ENCODE data around the gene RUFY4. TPM values are rescaled to one million over a fixed set of nuclear protein-coding genes. Genes with fewer than 3 reads are reported as not detected.
"Not testable (repeated sequence)": the region's sequence is repeated elsewhere in the genome, so short reads cannot be mapped to it uniquely, and the experiment has no call there.

Gene RUFY4
- total RNA-seq (under 1 TPM; 0.37 to 0.39 TPM), polyA plus RNA-seq (ENCODE audit: insufficient read depth, low read depth, low replicate concordance) (0.17 TPM)
- long read RNA-seq, donor 1: 0 reads
- long read RNA-seq, donor 2: 0 reads

DNA sequence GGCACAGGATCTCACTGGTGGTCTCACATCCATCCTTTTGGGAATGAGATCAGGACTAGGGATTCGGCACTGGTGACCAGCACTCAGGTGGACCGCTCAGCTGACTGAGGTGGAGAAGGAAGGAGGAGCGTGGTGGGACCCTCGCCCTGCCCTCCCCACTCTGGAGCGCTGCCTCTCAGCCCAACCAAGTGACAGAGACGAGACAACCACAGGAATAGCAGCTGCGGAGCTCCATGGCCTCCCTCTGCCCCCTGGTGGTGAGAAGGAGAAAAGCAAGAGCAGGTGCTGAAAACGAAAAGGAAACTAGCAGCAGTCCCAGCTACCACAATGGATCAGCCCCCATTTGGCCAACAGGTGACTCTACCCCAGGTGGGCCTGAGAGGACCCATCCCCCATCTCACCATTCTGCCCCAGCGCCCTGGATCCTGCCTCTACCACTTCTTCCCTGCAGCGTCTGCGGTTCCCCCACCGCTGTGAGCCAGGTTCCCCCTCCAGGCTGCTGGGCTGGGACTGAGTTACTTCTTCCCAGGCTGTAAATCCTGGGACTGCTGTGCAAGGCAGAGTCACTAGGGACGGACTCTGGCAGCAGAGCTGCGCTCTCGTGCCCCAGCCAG lies at the start of gene RUFY4:
Gene RUFY4, plus strand, starts transcription at position 533 of the 614 bp plus-strand sequence. CDS start 1,353 bp downstream, outside the sequence.
- H3K9me3 ChIP-seq; H3K4me3 ChIP-seq; intact Hi-C loops (cut with DNase I; ENCODE audit: low total_unique reads); H3K36me3 ChIP-seq (ENCODE audit: low read depth, missing control alignments); H3K27me3 ChIP-seq; H3K27ac ChIP-seq; H3K4me1 ChIP-seq: not testable (repeated sequence)
- WGBS, 2 donors: 6% methylated on average over 9 to 15 of the region's 15 CpGs
- peak; percentile 84 to 86 (median 86) for TF ChIP-seq CTCF (IDR thresholded peaks at IDR 0.05)
- DNase-seq: peak; percentile 79

- Histone ChIP-seq H3K4me1 (peaks cover 40% of the 10 kb centered on the region), H3K27me3 (no peaks in the 10 kb centered on the region), H3K4me3 (no peak overlapping the region), H3K9me3 (no peaks in the 10 kb centered on the region), H3K36me3 (ENCODE audit: low read depth, missing control alignments) (no peaks in the 10 kb centered on the region), H3K27ac (no peak overlapping the region)
- DNase-seq: no peak
- no peak for TF ChIP-seq POLR2A (IDR thresholded peaks at IDR 0.05)
- no peak for TF ChIP-seq CTCF (IDR thresholded peaks at IDR 0.05)
- intact Hi-C loops (cut with DNase I; ENCODE audit: low total_unique reads): no loop called here
- WGBS, 2 donors: 93 to 95% methylated on average over 7 of the region's 7 CpGs
Observed at GRCh38 chr2:218019411-218020060, 49.5 kb upstream of the RUFY4 start.

- no peaks in the 10 kb centered on the region for H3K36me3 ChIP-seq (ENCODE audit: low read depth, missing control alignments)
- 79 to 93% methylated on average over 4 to 5 of the region's 5 CpGs for WGBS, 2 donors
- H3K27ac ChIP-seq: no peak overlapping the region
- no peak for TF ChIP-seq CTCF (IDR thresholded peaks at IDR 0.05)
- TF ChIP-seq POLR2A (IDR thresholded peaks at IDR 0.05): no peak
- no peaks in the 10 kb centered on the region for H3K9me3 ChIP-seq
- H3K27me3 ChIP-seq: no peaks in the 10 kb centered on the region
- peaks cover 40% of the 10 kb centered on the region for H3K4me1 ChIP-seq
- H3K4me3 ChIP-seq: no peak overlapping the region
- intact Hi-C loops (cut with DNase I; ENCODE audit: low total_unique reads): no loop called here
- no peak for DNase-seq
Observed at GRCh38 chr2:218020281-218020680, 48.8 kb upstream of the RUFY4 start.

GRCh38 chr2:218020966-218021535 lies 48.0 kb upstream of the RUFY4 start:
- no peak for TF ChIP-seq CTCF (IDR thresholded peaks at IDR 0.05)
- no peak for TF ChIP-seq POLR2A (IDR thresholded peaks at IDR 0.05)
- Histone ChIP-seq H3K36me3 (ENCODE audit: low read depth, missing control alignments) (no peaks in the 10 kb centered on the region), H3K4me1 (peaks cover 40% of the 10 kb centered on the region), H3K9me3 (no peaks in the 10 kb centered on the region), H3K4me3 (no peak overlapping the region), H3K27me3 (no peaks in the 10 kb centered on the region), H3K27ac (no peak overlapping the region)
- intact Hi-C loops (cut with DNase I; ENCODE audit: low total_unique reads): no loop called here
- DNase-seq: no peak
- WGBS, 2 donors: 89 to 90% methylated on average over 5 to 6 of the region's 6 CpGs

All from testis (tissue), 5 donors.